GM12878 (cell line): Measurements from ENCODE around the gene CACNA2D2. TPM values are rescaled to one million over a fixed set of nuclear protein-coding genes. Genes with fewer than 3 reads are reported as not detected.

Experiments
- ATAC-seq: fragments of 200-7000 bp; cut with Tn5 transposase; 3 replicates; pipeline ENCODE4 v1.9.1; 2020; ENCODE audit warnings: mild to moderate bottlenecking, moderate library complexity
- BruUV-seq: library from RNA; stranded (reverse); fragments of 400-500 nt; replicated peaks from 2 replicates; lab custom pipeline; 2021; lab: Mats Ljungman, UMichigan
- CTCF ChIA-PET: fragments of 300-600 bp; sonication (Branson Sonifier 250); formaldehyde crosslinking; extraction: SDS; loops from one replicate; lab custom pipeline; 2021; ENCODE audit warnings: inconsistent platforms; lab: Yijun Ruan, JAX
- POLR2A ChIA-PET: fragments of 350-600 bp; formaldehyde crosslinking; extraction: SDS; loops from one replicate; lab custom pipeline; 2021; ENCODE audit warnings: inconsistent platforms; lab: Charles Lee
- RAD21 ChIA-PET: fragments of 300-600 bp; sonication (Branson Sonifier 250); formaldehyde crosslinking; loops from one replicate; lab custom pipeline; 2023; ENCODE audit warnings: antibody characterized with exemption; ENCODE audit not compliant: unreplicated experiment; lab: Charles Lee
- SMC1A ChIA-PET: fragments of 300-600 bp; sonication (Branson Sonifier 250); formaldehyde crosslinking; loops from one replicate; lab custom pipeline; 2023; ENCODE audit not compliant: unreplicated experiment, uncharacterized antibody; lab: Charles Lee
- DNase-seq: peaks from one replicate; pipeline ENCODE4 v3.0.0-alpha.2; 2011; ENCODE audit warnings: low read depth, low spot score
- FAIRE-seq: peaks from 3 replicates; lab custom pipeline; 2011; peaks lifted over from hg19 to GRCh38; lab: Jason Lieb, UNC
- H2AFZ ChIP-seq: 2 replicates; pipeline ENCODE4 v1.6.0; 2011; ENCODE audit warnings: low read depth, low read length, control low read depth; ENCODE audit not compliant: control insufficient read depth
- H3K27ac ChIP-seq: 2 replicates; pipeline ENCODE4 v1.5.1; 2011; ENCODE audit warnings: control low read depth; ENCODE audit not compliant: control insufficient read depth, insufficient read depth
- H3K27me3 ChIP-seq, 2 experiments: replicated peaks in 1 of 2; 2 replicates each; pipeline versions ENCODE4 v1.6.0 to v1.6.1; 2011; ENCODE audit warnings: low read length in 1 of 2; ENCODE audit not compliant: control insufficient read depth in 2 of 2, insufficient read depth in 2 of 2
- H3K36me3 ChIP-seq, 2 experiments: 2 replicates each; pipeline ENCODE4 v1.5.1; 2011; ENCODE audit warnings: low read length in 1 of 2; ENCODE audit not compliant: control insufficient read depth in 2 of 2, insufficient read depth in 2 of 2
- H3K4me1 ChIP-seq: 2 replicates; pipeline ENCODE4 v1.6.1; 2011; ENCODE audit warnings: mild to moderate bottlenecking, low read length, moderate library complexity, mixed read lengths; ENCODE audit not compliant: control insufficient read depth, insufficient read depth
- H3K4me2 ChIP-seq: 2 replicates; pipeline ENCODE4 v1.6.0; 2011; ENCODE audit warnings: control low read depth; ENCODE audit not compliant: control insufficient read depth, insufficient read depth
- H3K4me3 ChIP-seq: fragments of 200-600 bp; sonication (generic); 2 replicates; pipeline ENCODE4 v1.5.1; 2016
- H3K79me2 ChIP-seq: 2 replicates; pipeline ENCODE4 v1.6.0; 2011; ENCODE audit warnings: low read length; ENCODE audit not compliant: control insufficient read depth, insufficient read depth
- H3K9ac ChIP-seq: 2 replicates; pipeline ENCODE4 v1.8.0; 2011; ENCODE audit warnings: low read length, control low read depth, mixed read lengths; ENCODE audit not compliant: control insufficient read depth, insufficient read depth
- H3K9me3 ChIP-seq: replicated peaks from 3 replicates; pipeline ENCODE4 v1.5.1; 2011; ENCODE audit warnings: mild to moderate bottlenecking, low read length; ENCODE audit not compliant: control insufficient read depth, insufficient read depth
- H4K20me1 ChIP-seq: 2 replicates; pipeline ENCODE4 v1.6.0; 2011; ENCODE audit not compliant: control insufficient read depth, insufficient read depth
- CBFB ChIP-seq: IDR thresholded peaks from 2 replicates; pipeline ENCODE4 v1.6.1; 2016; ENCODE audit warnings: antibody characterized with exemption, low read depth
- EP300 ChIP-seq, 2 experiments: fragments of 150-350 bp in 1 of 2; IDR thresholded peaks; 2 replicates each; pipeline ENCODE4 v1.6.1; 2011 to 2012; ENCODE audit warnings: low read depth in 2 of 2, low read length in 2 of 2, borderline replicate concordance in 1 of 2, improper control_type of control experiment in 1 of 2, inconsistent platforms in 1 of 2; ENCODE audit not compliant: control insufficient read depth in 1 of 2
- MAX ChIP-seq: IDR thresholded peaks from 2 replicates; pipeline ENCODE4 v1.6.1; 2012; ENCODE audit warnings: low read depth, low read length, improper control_type of control experiment
- NFYA ChIP-seq: IDR thresholded peaks from 2 replicates; pipeline ENCODE4 v1.6.1; 2011; ENCODE audit warnings: low read depth, mild to moderate bottlenecking, low read length, improper control_type of control experiment, borderline replicate concordance
- SREBF2 ChIP-seq: IDR thresholded peaks from 2 replicates; pipeline ENCODE4 v1.6.1; 2012; ENCODE audit warnings: mild to moderate bottlenecking, low read length
- SRF ChIP-seq, 2 experiments: IDR thresholded peaks; 2 replicates each; pipeline ENCODE4 v1.6.1; 2011; ENCODE audit warnings: low read depth in 2 of 2, low read length in 2 of 2, mild to moderate bottlenecking in 1 of 2, moderate library complexity in 1 of 2
- ZBTB11 ChIP-seq: fragments of 450-650 bp; formaldehyde crosslinking; IDR thresholded peaks from 2 replicates; pipeline ENCODE4 v1.5.0; 2022; ENCODE audit warnings: mild to moderate bottlenecking, missing genetic modification characterization
- WGBS: methylation state at CpG from one replicate; pipeline ENCODE4 v1.1.6; 2016; ENCODE audit warnings: low lambda C conversion rate; ENCODE audit not compliant: insufficient replicate concordance, insufficient coverage; ENCODE audit errors: missing lambda C conversion rate; 5-methylcytosine and 5-hydroxymethylcytosine counted together
- in situ Hi-C: fragments of 300-500 bp; cut with MboI; formaldehyde crosslinking; loops from 9 replicates; pipeline ENCODE4 v1.14.3; 2018; ENCODE audit warnings: mixed read lengths
- intact Hi-C: fragments of 100-400 bp; cut with micrococcal nuclease; formaldehyde crosslinking; loops from one replicate; pipeline ENCODE4 v1.14.2; 2022; ENCODE audit not compliant: unreplicated experiment
- polyA plus RNA-seq, 11 experiments: library from polyadenylated mRNA; depleted of rRNA in 4 of 11; unstranded in 6 of 11; stranded (reverse) in 5 of 11; fragments of >200 nt; fragmentation: Nextera tagmentation in 4 of 11; fragmentation: Illumina TruSeq in 1 of 11; extraction: Ambion mirVana in 4 of 11; extraction: Trizol in 1 of 11; gene quantifications; 1 replicate in 1 of 11; 2 replicates in 10 of 11; pipeline versions ENCODE4 v1.2.1 to v1.2.3, GENCODE V29; 2011 to 2016; ENCODE audit warnings: inconsistent platforms in 2 of 11, missing spikeins in 2 of 11, low read depth in 1 of 11
- total RNA-seq, 4 experiments: library from RNA; depleted of rRNA in 3 of 4; stranded (reverse); fragments of >200 nt in 3 of 4; fragmentation: Illumina TruSeq in 1 of 4; extraction: Trizol in 1 of 4; gene quantifications; 2 replicates each; pipeline versions ENCODE4 v1.2.1 to v1.2.3, GENCODE V29; 2013 to 2021

The CACNA2D2 gene
- total and polyA plus RNA-seq, 10 of the 15 experiments (the other 5 are each of a cell fraction or from before 2014, with no cell fraction given): 0.03 to 0.07 TPM; not detected in 8

DNA sequence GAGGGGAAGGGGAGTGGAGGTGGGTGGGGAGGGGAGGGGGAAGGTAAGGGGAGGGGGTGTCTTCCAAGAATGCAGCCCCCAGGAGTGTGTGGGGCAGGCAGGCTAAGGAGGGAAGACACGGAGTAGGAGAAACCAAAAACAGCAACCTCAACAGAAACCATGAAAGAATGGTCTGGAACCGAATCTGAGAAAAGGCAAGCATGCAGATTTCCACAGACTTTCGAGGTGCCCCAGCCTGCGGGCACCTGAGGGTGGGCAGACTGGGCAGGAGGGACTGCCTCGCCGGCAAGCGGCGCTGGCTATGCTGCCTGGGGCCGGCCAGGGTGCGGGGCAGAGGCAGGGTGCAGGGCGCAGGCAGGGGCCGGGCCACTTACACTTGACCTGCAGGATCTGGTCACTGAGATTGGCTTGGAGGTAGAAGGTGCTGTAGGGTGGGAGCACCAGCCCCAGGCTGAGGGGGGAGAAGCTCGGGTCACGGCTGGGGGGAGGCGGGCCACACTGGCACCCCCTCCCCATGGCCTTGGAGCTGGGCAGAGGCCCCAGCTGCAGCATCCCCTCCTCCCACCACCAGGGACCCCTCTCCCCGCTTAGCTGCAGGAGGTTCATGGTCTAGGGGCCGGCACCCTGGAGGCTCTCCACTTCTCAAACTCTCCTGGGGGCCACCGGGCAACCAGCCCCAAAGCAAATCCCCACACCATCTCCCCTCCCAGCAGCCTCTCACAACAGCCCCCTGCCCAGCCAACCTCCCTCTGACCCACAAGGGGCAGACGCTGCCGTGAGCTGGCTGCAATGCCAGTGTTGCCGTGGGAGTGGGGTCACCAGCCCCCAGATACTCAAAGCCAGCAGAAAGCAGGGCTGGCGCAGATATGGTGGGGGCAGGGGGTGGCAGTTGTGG, 128.8 kb downstream of the CACNA2D2 start:
- WGBS: 54% methylated on average over 22 of the region's 22 CpGs
- DNase-seq: no peak
- TF ChIP-seq SRF (IDR thresholded peaks at IDR 0.05; ENCODE audit: low read depth in 2 of 2, low read length in 2 of 2): no peak
- TF ChIP-seq, all 136 proteins: peak for 0
- Histone ChIP-seq H3K4me2 (no peak overlapping the region), H4K20me1 (no peaks in the 10 kb centered on the region), H3K27ac (no peak overlapping the region), H3K27me3 (no peaks in the 10 kb centered on the region; a peak in 2 of 4 replicates), H3K9me3 (no peaks in the 10 kb centered on the region), H3K79me2 (no peaks in the 10 kb centered on the region), H3K36me3 (no peaks in the 10 kb centered on the region), H2AFZ (no peak overlapping the region), H3K9ac (no peak overlapping the region), H3K4me1 (no peaks in the 10 kb centered on the region), H3K4me3 (no peak overlapping the region)
- ChIA-PET CTCF (no interaction called here), RAD21 (no interaction called here), POLR2A (no interaction called here), SMC1A (no interaction called here)
- no TSS peak for BruUV-seq
- intact Hi-C loops: no loop called here
- in situ Hi-C loops: no loop called here
- FAIRE-seq: no peak
- ATAC-seq: peak; percentile 20; the same call in 2 of the 3 replicates

GRCh38 chr3:50373146-50374051, 130.0 kb downstream of the CACNA2D2 start:
- CTCF ChIA-PET: no interaction called here
- Histone ChIP-seq H3K9ac (no peak overlapping the region), H3K4me3 (no peak overlapping the region), H3K36me3 (no peaks in the 10 kb centered on the region), H3K27ac (no peak overlapping the region), H4K20me1 (no peaks in the 10 kb centered on the region), H3K4me1 (no peaks in the 10 kb centered on the region), H2AFZ (no peak overlapping the region), H3K4me2 (no peak overlapping the region), H3K27me3 (no peaks in the 10 kb centered on the region; a peak in 2 of 4 replicates), H3K9me3 (no peaks in the 10 kb centered on the region), H3K79me2 (no peaks in the 10 kb centered on the region)
- RAD21 ChIA-PET: no interaction called here
- in situ Hi-C loops: no loop called here
- BruUV-seq: no TSS peak
- no peak for FAIRE-seq
- intact Hi-C loops: no loop called here
- SMC1A ChIA-PET: no interaction called here
- no peak for ATAC-seq
- 17% methylated on average over 10 of the region's 12 CpGs for WGBS
- no peak for DNase-seq
- POLR2A ChIA-PET: no interaction called here
- TF ChIP-seq NFYA (no peak), CBFB (no peak), SREBF2 (no peak), EP300 (IDR thresholded peaks at IDR 0.05; ENCODE audit: borderline replicate concordance in 1 of 2, control insufficient read depth in 1 of 2, low read depth in 2 of 2, low read length in 2 of 2) (no peak), ZBTB11 (CRISPR knock-in tag) (no peak), MAX (no peak)
